GM12878 (cell line): ENCODE data around the gene GUCY1A1. TPM values are rescaled to one million over a fixed set of nuclear protein-coding genes. Genes with fewer than 3 reads are reported as not detected.

Experiments
- CBX3 ChIP-seq: fragments of 200-600 bp; sonication (generic); IDR thresholded peaks from 2 replicates; pipeline ENCODE4 v1.6.1; 2016; ENCODE audit warnings: low read depth, borderline replicate concordance
- CBX5 ChIP-seq: sonication (generic); IDR thresholded peaks from 2 replicates; pipeline ENCODE4 v1.6.1; 2016; ENCODE audit warnings: low read depth, moderate library complexity, mild to moderate bottlenecking, inconsistent platforms
- CHD4 ChIP-seq: fragments of 200-600 bp; sonication (generic); IDR thresholded peaks from 2 replicates; pipeline ENCODE4 v1.6.1; 2016; ENCODE audit warnings: mild to moderate bottlenecking
- EZH2 ChIP-seq: IDR thresholded peaks from 2 replicates; pipeline ENCODE4 v1.6.1; 2012; ENCODE audit warnings: low read depth, mild to moderate bottlenecking, control low read depth, inconsistent platforms, low read length, borderline replicate concordance; ENCODE audit not compliant: control insufficient read depth
- FOXM1 ChIP-seq: IDR thresholded peaks from 2 replicates; pipeline ENCODE4 v1.6.1; 2012; ENCODE audit warnings: low read depth, mild to moderate bottlenecking, inconsistent platforms, low read length, moderate library complexity
- HCFC1 ChIP-seq: fragments of 150-350 bp; IDR thresholded peaks from 2 replicates; pipeline ENCODE4 v1.6.1; 2014; ENCODE audit warnings: low read length
- JUNB ChIP-seq: IDR thresholded peaks from 2 replicates; pipeline ENCODE4 v1.6.1; 2016; ENCODE audit warnings: antibody characterized with exemption, mild to moderate bottlenecking
- KLF5 ChIP-seq: fragments of 450-650 bp; IDR thresholded peaks from 2 replicates; pipeline ENCODE4 v1.6.1; 2014; ENCODE audit warnings: mild to moderate bottlenecking; ENCODE audit not compliant: partially characterized antibody
- SRF ChIP-seq, 2 experiments: IDR thresholded peaks; 2 replicates each; pipeline ENCODE4 v1.6.1; 2011; ENCODE audit warnings: low read depth in 2 of 2, low read length in 2 of 2, mild to moderate bottlenecking in 1 of 2, moderate library complexity in 1 of 2
- TBL1XR1 ChIP-seq: IDR thresholded peaks from 2 replicates; pipeline ENCODE4 v1.6.1; 2012; ENCODE audit warnings: low read depth, low read length, improper control_type of control experiment
- ZBED1 ChIP-seq: IDR thresholded peaks from 2 replicates; pipeline ENCODE4 v1.6.1; 2016; ENCODE audit warnings: borderline replicate concordance
- polyA plus RNA-seq, 11 experiments: library from polyadenylated mRNA; depleted of rRNA in 4 of 11; unstranded in 6 of 11; stranded (reverse) in 5 of 11; fragments of >200 nt; fragmentation: Nextera tagmentation in 4 of 11; fragmentation: Illumina TruSeq in 1 of 11; extraction: Ambion mirVana in 4 of 11; extraction: Trizol in 1 of 11; gene quantifications; 1 replicate in 1 of 11; 2 replicates in 10 of 11; pipeline versions ENCODE4 v1.2.1 to v1.2.3, GENCODE V29; 2011 to 2016; ENCODE audit warnings: inconsistent platforms in 2 of 11, missing spikeins in 2 of 11, low read depth in 1 of 11
- total RNA-seq, 4 experiments: library from RNA; depleted of rRNA in 3 of 4; stranded (reverse); fragments of >200 nt in 3 of 4; fragmentation: Illumina TruSeq in 1 of 4; extraction: Trizol in 1 of 4; gene quantifications; 2 replicates each; pipeline versions ENCODE4 v1.2.1 to v1.2.3, GENCODE V29; 2013 to 2021
- TF ChIP-seq, protein P1 (sequence below), 3 experiments: IDR thresholded peaks in 2 of 3; conservative IDR thresholded peaks in 1 of 3; 2 replicates each; pipeline ENCODE4 v1.5.1; 2011; ENCODE audit warnings: low read depth in 3 of 3, low read length in 3 of 3, mild to moderate bottlenecking in 3 of 3, control low read depth in 2 of 3, moderate library complexity in 2 of 3, inconsistent platforms in 1 of 3, mixed read lengths in 1 of 3; ENCODE audit not compliant: control insufficient read depth in 2 of 3, insufficient read depth in 1 of 3; ENCODE audit errors: extremely low read depth in 1 of 3
- TF ChIP-seq, protein P2 (sequence below): IDR thresholded peaks from 2 replicates; pipeline ENCODE4 v1.6.1; 2011; ENCODE audit warnings: borderline replicate concordance, low read depth, mild to moderate bottlenecking, moderate library complexity, low read length; ENCODE audit not compliant: insufficient read depth, poor library complexity, severe bottlenecking
- TF ChIP-seq, protein P3 (sequence below): fragments of 450-650 bp; IDR thresholded peaks from 2 replicates; pipeline ENCODE4 v1.6.1; 2014; ENCODE audit warnings: mild to moderate bottlenecking
- TF ChIP-seq, protein P4 (sequence below): fragments of 450-650 bp; formaldehyde crosslinking; IDR thresholded peaks from 2 replicates; pipeline ENCODE4 v1.4.0; 2022; ENCODE audit warnings: mild to moderate bottlenecking, moderate library complexity
- TF ChIP-seq, protein P5 (sequence below): IDR thresholded peaks from 2 replicates; pipeline ENCODE4 v1.6.1; 2012; ENCODE audit warnings: improper control_type of control experiment, low read depth, low read length; ENCODE audit not compliant: insufficient replicate concordance

The GUCY1A1 gene
- total and polyA plus RNA-seq, 10 of the 15 experiments (the other 5 are each of a cell fraction or from before 2014, with no cell fraction given), result 0.44 to 22.6 (median 0.55) TPM

DNA sequence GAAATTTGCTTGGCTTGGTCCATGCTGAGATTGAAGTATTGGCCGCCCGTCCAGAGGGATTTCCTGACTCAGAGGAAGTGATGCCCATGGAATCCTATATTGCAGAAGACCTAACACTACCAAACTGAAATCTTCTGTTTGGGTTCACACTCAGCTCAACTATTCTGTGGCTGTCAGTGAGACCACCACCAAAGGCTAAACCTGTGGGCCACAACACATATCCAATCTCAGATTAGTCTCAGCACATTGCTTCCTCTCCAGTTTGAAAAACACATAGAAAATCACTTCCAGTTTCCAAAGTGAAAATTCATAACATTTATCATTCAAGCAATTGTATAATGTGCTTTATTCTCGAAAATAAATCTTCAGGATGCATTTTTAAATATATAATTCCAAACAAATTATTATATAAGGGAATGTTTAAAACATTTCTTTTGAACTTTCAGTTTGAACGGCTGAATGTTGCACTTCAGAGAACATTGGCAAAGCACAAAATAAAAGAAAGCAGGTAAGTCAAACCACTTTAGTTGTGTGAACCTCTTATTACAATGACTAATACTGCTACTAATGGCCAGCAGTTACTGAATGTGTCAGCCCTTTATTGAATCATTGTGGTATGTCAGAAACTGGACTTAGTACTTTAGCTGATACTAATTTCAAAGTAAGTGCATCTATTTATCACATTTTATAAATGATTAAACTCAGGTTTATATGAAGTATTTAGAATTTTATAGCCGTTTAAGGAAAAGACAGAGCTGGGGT, 37.0 kb downstream of the GUCY1A1 start (continued):
- TF ChIP-seq FOXM1 (no peak), CHD4 (no peak), EZH2 (no peak), CBX5 (no peak), TBL1XR1 (no peak), HCFC1 (no peak), KLF5 (no peak), SRF (IDR thresholded peaks at IDR 0.05; ENCODE audit: low read depth in 2 of 2, low read length in 2 of 2) (no peak), CBX3 (no peak), ZBED1 (no peak), JUNB (peak; percentile 36)
- TF ChIP-seq, protein P1, sequence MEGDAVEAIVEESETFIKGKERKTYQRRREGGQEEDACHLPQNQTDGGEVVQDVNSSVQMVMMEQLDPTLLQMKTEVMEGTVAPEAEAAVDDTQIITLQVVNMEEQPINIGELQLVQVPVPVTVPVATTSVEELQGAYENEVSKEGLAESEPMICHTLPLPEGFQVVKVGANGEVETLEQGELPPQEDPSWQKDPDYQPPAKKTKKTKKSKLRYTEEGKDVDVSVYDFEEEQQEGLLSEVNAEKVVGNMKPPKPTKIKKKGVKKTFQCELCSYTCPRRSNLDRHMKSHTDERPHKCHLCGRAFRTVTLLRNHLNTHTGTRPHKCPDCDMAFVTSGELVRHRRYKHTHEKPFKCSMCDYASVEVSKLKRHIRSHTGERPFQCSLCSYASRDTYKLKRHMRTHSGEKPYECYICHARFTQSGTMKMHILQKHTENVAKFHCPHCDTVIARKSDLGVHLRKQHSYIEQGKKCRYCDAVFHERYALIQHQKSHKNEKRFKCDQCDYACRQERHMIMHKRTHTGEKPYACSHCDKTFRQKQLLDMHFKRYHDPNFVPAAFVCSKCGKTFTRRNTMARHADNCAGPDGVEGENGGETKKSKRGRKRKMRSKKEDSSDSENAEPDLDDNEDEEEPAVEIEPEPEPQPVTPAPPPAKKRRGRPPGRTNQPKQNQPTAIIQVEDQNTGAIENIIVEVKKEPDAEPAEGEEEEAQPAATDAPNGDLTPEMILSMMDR (IDR thresholded peaks at IDR 0.05 in 2 of 3, conservative IDR thresholded peaks at IDR 0.05 in 1 of 3; ENCODE audit: control insufficient read depth in 2 of 3, extremely low read depth in 1 of 3, insufficient read depth in 1 of 3, low read depth in 3 of 3, low read length in 3 of 3), result no peak
- TF ChIP-seq, protein P2, sequence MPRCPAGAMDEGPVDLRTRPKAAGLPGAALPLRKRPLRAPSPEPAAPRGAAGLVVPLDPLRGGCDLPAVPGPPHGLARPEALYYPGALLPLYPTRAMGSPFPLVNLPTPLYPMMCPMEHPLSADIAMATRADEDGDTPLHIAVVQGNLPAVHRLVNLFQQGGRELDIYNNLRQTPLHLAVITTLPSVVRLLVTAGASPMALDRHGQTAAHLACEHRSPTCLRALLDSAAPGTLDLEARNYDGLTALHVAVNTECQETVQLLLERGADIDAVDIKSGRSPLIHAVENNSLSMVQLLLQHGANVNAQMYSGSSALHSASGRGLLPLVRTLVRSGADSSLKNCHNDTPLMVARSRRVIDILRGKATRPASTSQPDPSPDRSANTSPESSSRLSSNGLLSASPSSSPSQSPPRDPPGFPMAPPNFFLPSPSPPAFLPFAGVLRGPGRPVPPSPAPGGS, result no peak
- TF ChIP-seq, protein P3, sequence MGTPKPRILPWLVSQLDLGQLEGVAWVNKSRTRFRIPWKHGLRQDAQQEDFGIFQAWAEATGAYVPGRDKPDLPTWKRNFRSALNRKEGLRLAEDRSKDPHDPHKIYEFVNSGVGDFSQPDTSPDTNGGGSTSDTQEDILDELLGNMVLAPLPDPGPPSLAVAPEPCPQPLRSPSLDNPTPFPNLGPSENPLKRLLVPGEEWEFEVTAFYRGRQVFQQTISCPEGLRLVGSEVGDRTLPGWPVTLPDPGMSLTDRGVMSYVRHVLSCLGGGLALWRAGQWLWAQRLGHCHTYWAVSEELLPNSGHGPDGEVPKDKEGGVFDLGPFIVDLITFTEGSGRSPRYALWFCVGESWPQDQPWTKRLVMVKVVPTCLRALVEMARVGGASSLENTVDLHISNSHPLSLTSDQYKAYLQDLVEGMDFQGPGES, result no peak
- TF ChIP-seq, protein P4, sequence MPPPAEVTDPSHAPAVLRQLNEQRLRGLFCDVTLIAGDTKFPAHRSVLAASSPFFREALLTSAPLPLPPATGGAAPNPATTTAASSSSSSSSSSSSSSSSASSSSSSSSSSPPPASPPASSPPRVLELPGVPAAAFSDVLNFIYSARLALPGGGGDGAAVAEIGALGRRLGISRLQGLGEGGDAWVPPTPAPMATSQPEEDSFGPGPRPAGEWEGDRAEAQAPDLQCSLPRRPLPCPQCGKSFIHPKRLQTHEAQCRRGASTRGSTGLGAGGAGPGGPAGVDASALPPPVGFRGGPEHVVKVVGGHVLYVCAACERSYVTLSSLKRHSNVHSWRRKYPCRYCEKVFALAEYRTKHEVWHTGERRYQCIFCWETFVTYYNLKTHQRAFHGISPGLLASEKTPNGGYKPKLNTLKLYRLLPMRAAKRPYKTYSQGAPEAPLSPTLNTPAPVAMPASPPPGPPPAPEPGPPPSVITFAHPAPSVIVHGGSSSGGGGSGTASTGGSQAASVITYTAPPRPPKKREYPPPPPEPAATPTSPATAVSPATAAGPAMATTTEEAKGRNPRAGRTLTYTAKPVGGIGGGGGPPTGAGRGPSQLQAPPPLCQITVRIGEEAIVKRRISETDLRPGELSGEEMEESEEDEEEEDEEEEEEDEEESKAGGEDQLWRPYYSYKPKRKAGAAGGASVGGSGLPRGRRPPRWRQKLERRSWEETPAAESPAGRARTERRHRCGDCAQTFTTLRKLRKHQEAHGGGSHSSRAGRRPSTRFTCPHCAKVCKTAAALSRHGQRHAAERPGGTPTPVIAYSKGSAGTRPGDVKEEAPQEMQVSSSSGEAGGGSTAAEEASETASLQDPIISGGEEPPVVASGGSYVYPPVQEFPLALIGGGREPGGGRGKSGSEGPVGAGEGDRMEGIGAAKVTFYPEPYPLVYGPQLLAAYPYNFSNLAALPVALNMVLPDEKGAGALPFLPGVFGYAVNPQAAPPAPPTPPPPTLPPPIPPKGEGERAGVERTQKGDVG, result no peak
- TF ChIP-seq, protein P5, sequence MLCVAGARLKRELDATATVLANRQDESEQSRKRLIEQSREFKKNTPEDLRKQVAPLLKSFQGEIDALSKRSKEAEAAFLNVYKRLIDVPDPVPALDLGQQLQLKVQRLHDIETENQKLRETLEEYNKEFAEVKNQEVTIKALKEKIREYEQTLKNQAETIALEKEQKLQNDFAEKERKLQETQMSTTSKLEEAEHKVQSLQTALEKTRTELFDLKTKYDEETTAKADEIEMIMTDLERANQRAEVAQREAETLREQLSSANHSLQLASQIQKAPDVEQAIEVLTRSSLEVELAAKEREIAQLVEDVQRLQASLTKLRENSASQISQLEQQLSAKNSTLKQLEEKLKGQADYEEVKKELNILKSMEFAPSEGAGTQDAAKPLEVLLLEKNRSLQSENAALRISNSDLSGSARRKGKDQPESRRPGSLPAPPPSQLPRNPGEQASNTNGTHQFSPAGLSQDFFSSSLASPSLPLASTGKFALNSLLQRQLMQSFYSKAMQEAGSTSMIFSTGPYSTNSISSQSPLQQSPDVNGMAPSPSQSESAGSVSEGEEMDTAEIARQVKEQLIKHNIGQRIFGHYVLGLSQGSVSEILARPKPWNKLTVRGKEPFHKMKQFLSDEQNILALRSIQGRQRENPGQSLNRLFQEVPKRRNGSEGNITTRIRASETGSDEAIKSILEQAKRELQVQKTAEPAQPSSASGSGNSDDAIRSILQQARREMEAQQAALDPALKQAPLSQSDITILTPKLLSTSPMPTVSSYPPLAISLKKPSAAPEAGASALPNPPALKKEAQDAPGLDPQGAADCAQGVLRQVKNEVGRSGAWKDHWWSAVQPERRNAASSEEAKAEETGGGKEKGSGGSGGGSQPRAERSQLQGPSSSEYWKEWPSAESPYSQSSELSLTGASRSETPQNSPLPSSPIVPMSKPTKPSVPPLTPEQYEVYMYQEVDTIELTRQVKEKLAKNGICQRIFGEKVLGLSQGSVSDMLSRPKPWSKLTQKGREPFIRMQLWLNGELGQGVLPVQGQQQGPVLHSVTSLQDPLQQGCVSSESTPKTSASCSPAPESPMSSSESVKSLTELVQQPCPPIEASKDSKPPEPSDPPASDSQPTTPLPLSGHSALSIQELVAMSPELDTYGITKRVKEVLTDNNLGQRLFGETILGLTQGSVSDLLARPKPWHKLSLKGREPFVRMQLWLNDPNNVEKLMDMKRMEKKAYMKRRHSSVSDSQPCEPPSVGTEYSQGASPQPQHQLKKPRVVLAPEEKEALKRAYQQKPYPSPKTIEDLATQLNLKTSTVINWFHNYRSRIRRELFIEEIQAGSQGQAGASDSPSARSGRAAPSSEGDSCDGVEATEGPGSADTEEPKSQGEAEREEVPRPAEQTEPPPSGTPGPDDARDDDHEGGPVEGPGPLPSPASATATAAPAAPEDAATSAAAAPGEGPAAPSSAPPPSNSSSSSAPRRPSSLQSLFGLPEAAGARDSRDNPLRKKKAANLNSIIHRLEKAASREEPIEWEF, result no peak
